SK-N-SH treated with all-trans-retinoic acid at 6 μM for 48 hours (cell line): ENCODE measurements around the gene TDRD3.

Experiments used
- CSDC2 ChIP-seq: fragments of 250-450 bp; sonication (Bioruptor Pico); IDR thresholded peaks from 2 replicates; pipeline ENCODE4 v1.5.0; 2020; ENCODE audit warnings: mild to moderate bottlenecking, moderate library complexity
- SNAI2 ChIP-seq: fragments of 250-450 bp; sonication (Bioruptor Pico); IDR thresholded peaks from 2 replicates; pipeline ENCODE4 v1.5.0; 2020; ENCODE audit warnings: mild to moderate bottlenecking, moderate library complexity
- TF ChIP-seq, protein P1 (sequence below): fragments of 250-450 bp; sonication (Bioruptor Pico); IDR thresholded peaks from 2 replicates; pipeline ENCODE4 v1.8.0; 2020; ENCODE audit warnings: mild to moderate bottlenecking, moderate library complexity, borderline replicate concordance
- TF ChIP-seq, protein P2 (sequence below): fragments of 250-450 bp; sonication (Bioruptor Pico); IDR thresholded peaks from 2 replicates; pipeline ENCODE4 v1.5.1; 2020; ENCODE audit warnings: low read depth, mild to moderate bottlenecking, moderate library complexity

DNA sequence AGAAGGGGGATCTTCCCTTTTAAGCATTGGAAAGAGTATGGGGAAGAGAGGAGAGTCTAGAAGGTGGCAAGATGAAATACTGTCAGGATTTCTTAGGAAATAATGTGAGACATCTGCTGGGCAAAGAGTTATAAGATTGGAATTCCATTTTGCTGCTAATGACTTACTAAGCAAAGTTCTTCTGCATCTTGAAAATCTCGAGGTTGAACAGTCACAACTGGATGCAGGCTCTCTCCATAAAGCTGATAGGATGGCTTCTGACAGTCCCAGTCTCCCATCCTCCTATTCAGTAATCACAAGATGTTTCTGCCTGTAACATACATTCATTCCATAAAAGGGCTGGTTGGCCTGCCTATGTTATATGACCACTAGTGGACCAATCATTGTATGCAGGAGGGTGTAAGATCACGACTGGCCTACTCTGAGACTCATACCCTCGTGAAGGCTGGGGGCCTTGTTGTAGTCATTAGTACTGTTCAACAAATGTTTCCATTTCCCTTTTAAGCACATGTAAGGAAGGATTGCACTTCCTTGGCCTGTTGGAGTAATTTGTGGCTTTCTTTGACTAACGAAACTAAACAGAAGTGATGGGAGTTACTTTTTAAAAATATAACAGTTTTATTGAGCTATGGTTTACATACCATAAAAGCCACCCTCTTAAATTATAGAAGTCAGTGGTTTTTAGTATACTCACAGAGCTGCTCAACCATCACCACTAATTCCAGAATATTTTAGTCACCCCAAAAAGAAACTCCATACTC is 45.0 kb upstream of the TDRD3 start:
- TF ChIP-seq CSDC2 (no peak), SNAI2 (CRISPR knock-in tag) (no peak)
- TF ChIP-seq, protein P1, sequence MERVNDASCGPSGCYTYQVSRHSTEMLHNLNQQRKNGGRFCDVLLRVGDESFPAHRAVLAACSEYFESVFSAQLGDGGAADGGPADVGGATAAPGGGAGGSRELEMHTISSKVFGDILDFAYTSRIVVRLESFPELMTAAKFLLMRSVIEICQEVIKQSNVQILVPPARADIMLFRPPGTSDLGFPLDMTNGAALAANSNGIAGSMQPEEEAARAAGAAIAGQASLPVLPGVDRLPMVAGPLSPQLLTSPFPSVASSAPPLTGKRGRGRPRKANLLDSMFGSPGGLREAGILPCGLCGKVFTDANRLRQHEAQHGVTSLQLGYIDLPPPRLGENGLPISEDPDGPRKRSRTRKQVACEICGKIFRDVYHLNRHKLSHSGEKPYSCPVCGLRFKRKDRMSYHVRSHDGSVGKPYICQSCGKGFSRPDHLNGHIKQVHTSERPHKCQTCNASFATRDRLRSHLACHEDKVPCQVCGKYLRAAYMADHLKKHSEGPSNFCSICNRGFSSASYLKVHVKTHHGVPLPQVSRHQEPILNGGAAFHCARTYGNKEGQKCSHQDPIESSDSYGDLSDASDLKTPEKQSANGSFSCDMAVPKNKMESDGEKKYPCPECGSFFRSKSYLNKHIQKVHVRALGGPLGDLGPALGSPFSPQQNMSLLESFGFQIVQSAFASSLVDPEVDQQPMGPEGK (CRISPR knock-in tag), result no peak
- TF ChIP-seq, protein P2, sequence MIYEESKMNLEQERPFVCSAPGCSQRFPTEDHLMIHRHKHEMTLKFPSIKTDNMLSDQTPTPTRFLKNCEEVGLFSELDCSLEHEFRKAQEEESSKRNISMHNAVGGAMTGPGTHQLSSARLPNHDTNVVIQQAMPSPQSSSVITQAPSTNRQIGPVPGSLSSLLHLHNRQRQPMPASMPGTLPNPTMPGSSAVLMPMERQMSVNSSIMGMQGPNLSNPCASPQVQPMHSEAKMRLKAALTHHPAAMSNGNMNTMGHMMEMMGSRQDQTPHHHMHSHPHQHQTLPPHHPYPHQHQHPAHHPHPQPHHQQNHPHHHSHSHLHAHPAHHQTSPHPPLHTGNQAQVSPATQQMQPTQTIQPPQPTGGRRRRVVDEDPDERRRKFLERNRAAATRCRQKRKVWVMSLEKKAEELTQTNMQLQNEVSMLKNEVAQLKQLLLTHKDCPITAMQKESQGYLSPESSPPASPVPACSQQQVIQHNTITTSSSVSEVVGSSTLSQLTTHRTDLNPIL, result no peak
